Mesenchymal stem cell (in vitro differentiated cells and primary cell): ENCODE results near the gene SLC12A7.

Source experiments
- DNase-seq: peaks from one replicate; pipeline ENCODE4 v3.0.0-alpha.2; 2013
- H2AFZ ChIP-seq: one replicate; pipeline ENCODE4 v1.6.1; 2013; ENCODE audit warnings: low read depth, mild to moderate bottlenecking, control low read depth, inconsistent platforms, low read length, moderate library complexity
- H2AK5ac ChIP-seq: 2 replicates; pipeline ENCODE4 v1.6.1; 2013; ENCODE audit warnings: low read length, moderate library complexity, mild to moderate bottlenecking, inconsistent platforms; ENCODE audit not compliant: severe bottlenecking
- H2BK120ac ChIP-seq: one replicate; pipeline ENCODE4 v1.6.1; 2013; ENCODE audit warnings: low read depth, mild to moderate bottlenecking, inconsistent platforms, low read length, moderate library complexity
- H2BK12ac ChIP-seq, 2 experiments: one replicate each; pipeline ENCODE4 v1.6.1; 2013; ENCODE audit warnings: inconsistent platforms in 2 of 2, low read length in 2 of 2, mild to moderate bottlenecking in 2 of 2, moderate library complexity in 2 of 2, control low read depth in 1 of 2
- H2BK15ac ChIP-seq: one replicate; pipeline ENCODE4 v1.6.1; 2013; ENCODE audit warnings: mild to moderate bottlenecking, low read depth, inconsistent platforms; ENCODE audit not compliant: poor library complexity, severe bottlenecking
- H2BK5ac ChIP-seq: 2 replicates; pipeline ENCODE4 v1.6.1; 2013; ENCODE audit warnings: low read depth, mild to moderate bottlenecking, low read length, control low read depth, inconsistent platforms; ENCODE audit not compliant: poor library complexity, severe bottlenecking
- H3K14ac ChIP-seq, 2 experiments: one replicate each; pipeline ENCODE4 v1.6.1; 2013; ENCODE audit warnings: inconsistent platforms in 2 of 2, low read length in 2 of 2, control low read depth in 1 of 2, mild to moderate bottlenecking in 1 of 2, moderate library complexity in 1 of 2
- H3K18ac ChIP-seq, 2 experiments: one replicate each; pipeline ENCODE4 v1.6.1; 2013; ENCODE audit warnings: inconsistent platforms in 2 of 2, low read length in 2 of 2, control low read depth in 1 of 2, low read depth in 1 of 2, mild to moderate bottlenecking in 1 of 2
- H3K23ac ChIP-seq, 2 experiments: one replicate each; pipeline ENCODE4 v1.6.1; 2013; ENCODE audit warnings: inconsistent platforms in 2 of 2, low read length in 2 of 2, mild to moderate bottlenecking in 2 of 2, moderate library complexity in 2 of 2, control low read depth in 1 of 2
- H3K27ac ChIP-seq: 2 replicates; pipeline ENCODE4 v1.5.1; 2013; ENCODE audit warnings: mild to moderate bottlenecking, moderate library complexity, low read length, control low read depth, inconsistent platforms; ENCODE audit not compliant: poor library complexity, severe bottlenecking
- H3K27me3 ChIP-seq, 2 experiments: 2 replicates each; pipeline versions ENCODE4 v1.6.1 to v1.7.0; 2013; ENCODE audit warnings: low read length in 2 of 2, mild to moderate bottlenecking in 2 of 2, moderate library complexity in 2 of 2, control low read depth in 1 of 2, inconsistent platforms in 1 of 2; ENCODE audit not compliant: control insufficient read depth in 1 of 2, insufficient read depth in 1 of 2
- H3K36me3 ChIP-seq, 2 experiments: 2 replicates each; pipeline versions ENCODE4 v1.6.1 to v1.7.0; 2013; ENCODE audit warnings: low read length in 2 of 2, control low read depth in 1 of 2, inconsistent platforms in 1 of 2, low read depth in 1 of 2, mild to moderate bottlenecking in 1 of 2; ENCODE audit not compliant: insufficient read depth in 2 of 2, control insufficient read depth in 1 of 2
- H3K4ac ChIP-seq, 2 experiments: one replicate each; pipeline ENCODE4 v1.6.1; 2013; ENCODE audit warnings: inconsistent platforms in 2 of 2, low read length in 2 of 2, mild to moderate bottlenecking in 2 of 2, moderate library complexity in 2 of 2, control low read depth in 1 of 2, low read depth in 1 of 2
- H3K4me1 ChIP-seq: 2 replicates; pipeline ENCODE4 v1.6.1; 2013; ENCODE audit warnings: low read depth, low read length, control low read depth; ENCODE audit not compliant: control insufficient read depth, insufficient read depth
- H3K4me2 ChIP-seq: 2 replicates; pipeline ENCODE4 v1.6.1; 2013; ENCODE audit warnings: low read length, mild to moderate bottlenecking, inconsistent platforms; ENCODE audit not compliant: poor library complexity, severe bottlenecking
- H3K4me3 ChIP-seq, 2 experiments: 2 replicates each; pipeline versions ENCODE4 v1.5.1 to v1.7.0; 2013; ENCODE audit warnings: low read length in 2 of 2, mild to moderate bottlenecking in 2 of 2, control low read depth in 1 of 2, low read depth in 1 of 2; ENCODE audit not compliant: insufficient read depth in 1 of 2
- H3K79me1 ChIP-seq: replicated peaks from 2 replicates; pipeline ENCODE4 v1.6.1; 2013; ENCODE audit warnings: mild to moderate bottlenecking, control low read depth, low read length, inconsistent platforms; ENCODE audit not compliant: poor library complexity, severe bottlenecking
- H3K9ac ChIP-seq: 2 replicates; pipeline ENCODE4 v1.7.0; 2013; ENCODE audit warnings: mild to moderate bottlenecking, low read length, moderate library complexity
- H3K9me3 ChIP-seq: 2 replicates; pipeline ENCODE4 v1.7.0; 2013; ENCODE audit warnings: mild to moderate bottlenecking, low read length; ENCODE audit not compliant: control insufficient read depth
- H4K8ac ChIP-seq: one replicate; pipeline ENCODE4 v1.6.1; 2013; ENCODE audit warnings: inconsistent platforms, mild to moderate bottlenecking, low read length, moderate library complexity
- H4K91ac ChIP-seq: one replicate; pipeline ENCODE4 v1.6.1; 2013; ENCODE audit warnings: mild to moderate bottlenecking, low read length, inconsistent platforms
- WGBS: methylation state at CpG from one replicate; pipeline ENCODE4 v1.1.7; 2013; ENCODE audit warnings: mixed read lengths; 5-methylcytosine and 5-hydroxymethylcytosine counted together

Gene SLC12A7

DNA sequence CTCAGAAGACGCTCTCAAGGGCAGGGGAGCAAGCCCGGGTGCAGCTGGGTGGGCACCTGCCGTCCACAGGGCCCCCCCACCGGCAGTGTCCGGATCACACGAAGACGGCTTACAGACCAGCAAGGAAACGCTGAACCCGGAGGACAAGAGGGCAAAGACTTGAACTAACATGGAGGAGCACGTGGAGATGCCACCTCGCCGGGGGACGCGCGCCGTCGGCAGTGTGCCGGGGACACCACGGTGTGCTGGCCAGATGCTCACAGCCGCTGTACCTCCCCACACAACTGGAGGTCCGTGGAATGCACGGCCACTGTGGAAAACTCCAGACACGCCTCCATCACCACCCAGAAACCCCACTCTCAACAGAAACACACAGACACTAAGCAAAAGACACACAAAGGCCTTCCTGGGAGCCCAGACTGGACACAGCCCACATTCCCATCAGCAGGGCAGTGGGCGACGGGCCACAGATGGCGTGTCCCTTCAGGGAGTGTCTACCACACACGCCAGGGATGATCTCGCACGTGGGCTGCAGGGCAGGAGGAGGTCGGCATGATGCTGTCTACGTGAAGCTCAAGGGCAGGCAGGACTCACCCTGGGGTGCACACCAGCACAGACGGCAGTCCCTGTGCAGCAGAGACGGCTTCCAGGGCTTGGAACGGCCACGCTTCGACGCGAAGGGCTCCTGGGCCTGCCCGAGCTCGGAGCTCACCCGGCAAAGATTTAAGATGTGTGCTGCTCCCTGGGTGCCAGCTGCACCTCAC lies 8.6 kb upstream of the SLC12A7 start:
- no peak overlapping the region for H3K18ac ChIP-seq
- H3K9ac ChIP-seq: no peak overlapping the region
- DNase-seq: no peak
- peaks cover 2% of the 10 kb centered on the region for H3K4me1 ChIP-seq
- no peak overlapping the region for H2BK5ac ChIP-seq
- H2BK120ac ChIP-seq: peak overlapping the region; percentile 3
- no peak overlapping the region for H2BK15ac ChIP-seq
- H3K23ac ChIP-seq: no peak overlapping the region
- H3K27me3 ChIP-seq: peaks cover 57 to 87% of the 10 kb centered on the region in 2 experiments
- H3K4me2 ChIP-seq: no peak overlapping the region
- H3K36me3 ChIP-seq: no peaks in the 10 kb centered on the region
- H3K4ac ChIP-seq: no peak overlapping the region
- H2BK12ac ChIP-seq: peak overlapping the region in 1 of 2 experiments; percentile 21
- no peak overlapping the region for H2AFZ ChIP-seq
- H3K27ac ChIP-seq: no peak overlapping the region
- no peak overlapping the region for H3K4me3 ChIP-seq
- no peaks in the 10 kb centered on the region for H3K79me1 ChIP-seq
- no peak overlapping the region for H2AK5ac ChIP-seq
- H3K14ac ChIP-seq: peak overlapping the region in 1 of 2 experiments; percentile 44
- WGBS: 92% methylated on average over 41 of the region's 41 CpGs
- H4K91ac ChIP-seq: peak overlapping the region; percentile 34
- H3K9me3 ChIP-seq: no peaks in the 10 kb centered on the region
- H4K8ac ChIP-seq: no peak overlapping the region

DNA sequence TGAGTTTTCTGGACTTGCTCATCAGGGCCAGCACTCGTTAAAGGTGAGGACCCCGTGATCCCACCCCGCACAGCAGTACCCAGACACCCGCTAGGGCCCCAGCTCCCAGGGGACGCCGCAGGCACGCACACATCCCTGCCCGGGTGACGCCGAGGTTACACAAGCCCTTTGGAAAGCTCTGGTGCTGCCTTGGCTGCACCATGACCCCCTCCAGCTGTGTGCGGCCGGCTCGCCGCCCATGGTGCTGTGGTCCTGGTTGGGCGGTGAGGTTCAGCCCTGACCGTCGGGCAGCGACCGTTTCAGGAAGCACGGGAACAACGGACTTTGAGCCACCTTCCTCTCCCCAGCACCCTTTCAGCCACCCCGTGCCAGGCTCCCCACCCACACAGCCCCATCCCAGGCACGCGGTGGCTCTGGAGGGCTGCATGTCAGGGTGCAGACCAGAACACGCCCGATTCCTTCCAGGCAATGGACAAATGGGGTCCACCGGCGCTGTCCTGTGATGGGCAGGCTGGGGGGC lies 7.5 kb upstream of the SLC12A7 start:
- Histone ChIP-seq H2BK15ac (no peak overlapping the region), H2BK12ac (peak overlapping the region in 1 of 2 experiments; percentile 37), H4K91ac (peak overlapping the region; percentile 16), H2AK5ac (no peak overlapping the region), H3K36me3 (no peaks in the 10 kb centered on the region), H2BK120ac (no peak overlapping the region), H3K27ac (no peak overlapping the region), H3K79me1 (no peaks in the 10 kb centered on the region), H3K27me3 (peaks cover 57 to 84% of the 10 kb centered on the region in 2 experiments), H3K9ac (no peak overlapping the region), H3K18ac (peak overlapping the region in 1 of 2 experiments; percentile 28), H3K4me3 (no peak overlapping the region), H3K4me2 (no peak overlapping the region), H3K4me1 (peaks cover 2% of the 10 kb centered on the region), H3K23ac (no peak overlapping the region), H2BK5ac (no peak overlapping the region), H3K14ac (no peak overlapping the region), H4K8ac (no peak overlapping the region), H3K9me3 (no peaks in the 10 kb centered on the region), H3K4ac (no peak overlapping the region), H2AFZ (no peak overlapping the region)
- no peak for DNase-seq
- 93% methylated on average over 28 of the region's 28 CpGs for WGBS

DNA sequence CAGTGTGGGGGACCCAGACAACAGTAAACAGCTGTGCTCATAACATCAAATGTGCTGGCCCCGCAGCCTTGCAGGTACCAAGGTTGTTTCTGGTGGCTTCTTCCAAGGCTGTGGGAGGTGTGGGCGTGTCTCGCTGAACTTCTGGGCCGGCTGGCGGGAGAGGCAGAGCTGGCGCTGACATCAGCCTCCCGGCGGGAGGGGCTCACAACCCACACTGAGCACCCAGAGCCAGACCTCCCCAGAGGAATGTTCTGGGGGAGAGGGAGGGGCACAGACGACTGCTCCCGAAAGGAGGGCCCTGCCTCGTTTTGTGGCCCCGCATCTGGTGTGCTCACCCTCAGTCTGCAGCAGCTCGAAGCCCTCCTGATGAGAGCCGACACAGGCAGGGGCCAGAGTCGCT lies 6.9 kb upstream of the SLC12A7 start:
- H2BK5ac ChIP-seq: no peak overlapping the region

DNA sequence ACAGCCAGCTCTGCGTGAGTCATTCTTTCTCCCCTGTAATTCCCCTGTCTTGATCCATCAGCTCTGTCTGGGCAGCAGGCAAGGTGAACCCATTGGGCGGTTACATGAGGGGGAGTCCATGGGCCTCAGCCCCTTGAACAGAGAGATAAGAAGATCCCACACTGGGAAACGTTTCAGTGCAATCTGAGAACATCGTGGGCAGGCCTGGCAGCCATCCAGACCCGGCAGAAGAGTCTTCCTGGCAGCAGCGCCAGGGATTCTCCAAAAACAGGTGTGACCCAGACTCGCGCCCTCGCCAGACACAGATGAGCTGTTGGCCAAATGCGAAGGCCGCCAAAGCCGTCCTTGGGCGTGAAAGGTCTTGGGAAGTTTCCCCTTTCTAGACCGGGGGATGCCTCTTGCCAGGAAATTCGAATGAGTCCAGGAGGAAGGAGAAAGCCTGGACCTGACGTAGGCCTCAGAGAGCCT lies 6.4 kb upstream of the SLC12A7 start:
- 78% methylated on average over 16 of the region's 16 CpGs for WGBS
- Histone ChIP-seq H3K18ac (no peak overlapping the region), H3K27ac (no peak overlapping the region), H3K4me1 (peaks cover 2% of the 10 kb centered on the region), H3K23ac (no peak overlapping the region), H2BK5ac (no peak overlapping the region), H3K4me3 (no peak overlapping the region), H2BK15ac (no peak overlapping the region), H3K4ac (no peak overlapping the region), H3K9ac (no peak overlapping the region), H3K79me1 (no peaks in the 10 kb centered on the region), H3K36me3 (no peaks in the 10 kb centered on the region), H4K91ac (no peak overlapping the region), H3K4me2 (no peak overlapping the region), H2AK5ac (no peak overlapping the region), H2BK120ac (no peak overlapping the region), H4K8ac (no peak overlapping the region), H2BK12ac (no peak overlapping the region), H3K27me3 (peaks cover 54 to 84% of the 10 kb centered on the region in 2 experiments), H2AFZ (no peak overlapping the region), H3K14ac (no peak overlapping the region), H3K9me3 (no peaks in the 10 kb centered on the region)
- DNase-seq: peak; percentile 42

More for the DNA sequence above, 6.9 kb upstream of the SLC12A7 start:
- Histone ChIP-seq H3K14ac (no peak overlapping the region), H3K4me2 (no peak overlapping the region), H2AK5ac (no peak overlapping the region), H2BK120ac (no peak overlapping the region), H3K4me1 (peaks cover 2% of the 10 kb centered on the region), H4K91ac (no peak overlapping the region), H3K4ac (no peak overlapping the region), H3K36me3 (no peaks in the 10 kb centered on the region), H3K9me3 (no peaks in the 10 kb centered on the region), H2BK12ac (peak overlapping the region in 1 of 2 experiments; percentile 16), H3K9ac (no peak overlapping the region), H3K23ac (no peak overlapping the region), H2AFZ (no peak overlapping the region), H3K4me3 (no peak overlapping the region), H3K79me1 (no peaks in the 10 kb centered on the region), H2BK15ac (no peak overlapping the region), H3K18ac (no peak overlapping the region), H3K27me3 (peaks cover 54 to 84% of the 10 kb centered on the region in 2 experiments), H3K27ac (no peak overlapping the region), H4K8ac (peak overlapping the region; percentile 32)
- no peak for DNase-seq
- WGBS: 38% methylated on average over 15 of the region's 15 CpGs
